Body of pancreas (tissue), 4 donors: ENCODE results near the gene ASS1.

Experiments
- CTCF ChIP-seq, 7 experiments: fragments of 450-650 bp in 4 of 7; fragments of 200-600 bp in 3 of 7; sonication (generic) in 3 of 7; IDR thresholded peaks; one replicate each; pipeline ENCODE4 v1.5.1; 2016 to 2019; ENCODE audit warnings: antibody characterized with exemption in 7 of 7
- POLR2A ChIP-seq, 3 donors: fragments of 450-650 bp; IDR thresholded peaks; one replicate each; pipeline ENCODE4 v1.6.1; 2016; ENCODE audit warnings: antibody characterized with exemption in 3 of 3, mild to moderate bottlenecking in 2 of 3

GRCh38 chr9:130493021-130493420 is 48.3 kb downstream of the ASS1 start:
- TF ChIP-seq CTCF (IDR thresholded peaks at IDR 0.05) (no peak), POLR2A (IDR thresholded peaks at IDR 0.05) (no peak)
